Left lung (tissue), 10 donors: ENCODE results near the gene VAC14. TPM values are rescaled to one million over a fixed set of nuclear protein-coding genes. Genes with fewer than 3 reads are reported as not detected.
A peak's percentile ranks its signal among the peaks of the same experiment; 100 is the strongest.
"Not testable (repeated sequence)": the region's sequence is repeated elsewhere in the genome, so short reads cannot be mapped to it uniquely, and the experiment has no call there.

ENCODE experiments used
- ATAC-seq: fragments of 200-7000 bp; cut with Tn5 transposase; one replicate; pipeline ENCODE4 v1.9.1; 2020; ENCODE audit warnings: moderate library complexity
- DNase-seq, 4 donors: peaks; one replicate each; pipeline ENCODE4 v3.0.0-alpha.2; 2013 to 2020
- H3K27ac ChIP-seq, 2 donors: fragments of 200-600 bp; sonication (generic) in 1 of 2; one replicate each; pipeline versions ENCODE4 v1.5.0 to v1.8.0; 2020 to 2021
- H3K27me3 ChIP-seq, 2 donors: fragments of 200-600 bp; sonication (generic) in 1 of 2; one replicate each; pipeline versions ENCODE4 v1.5.0 to v1.8.0; 2020 to 2021
- H3K36me3 ChIP-seq, 2 donors: fragments of 200-600 bp; sonication (generic) in 1 of 2; one replicate each; pipeline versions ENCODE4 v1.5.0 to v1.8.0; 2020 to 2021
- H3K4me1 ChIP-seq, 2 donors: fragments of 200-600 bp; one replicate each; pipeline ENCODE4 v1.8.0; 2021
- H3K4me3 ChIP-seq, 2 donors: fragments of 200-600 bp; sonication (generic) in 1 of 2; one replicate each; pipeline versions ENCODE4 v1.5.0 to v1.8.0; 2020 to 2021; ENCODE audit warnings: mild to moderate bottlenecking in 1 of 2
- H3K9me3 ChIP-seq, 2 donors: fragments of 200-600 bp; sonication (generic) in 1 of 2; one replicate each; pipeline versions ENCODE4 v1.5.0 to v1.8.0; 2020 to 2021
- CTCF ChIP-seq, 2 donors: fragments of 200-600 bp; sonication (generic) in 1 of 2; IDR thresholded peaks; one replicate each; pipeline versions ENCODE4 v1.5.0 to v1.8.0; 2021; ENCODE audit warnings: antibody characterized with exemption in 2 of 2
- intact Hi-C, 2 donors: fragments of 100-400 bp; cut with DNase I; formaldehyde crosslinking; loops; one replicate each; pipeline versions ENCODE4 v1.11.2 to v1.14.2; 2022
- polyA plus RNA-seq, 6 donors: library from polyadenylated mRNA; unstranded; fragments of 120-200 nt; gene quantifications; one replicate each; pipeline ENCODE4 v1.2.1, GENCODE V29; 2013; ENCODE audit not compliant: insufficient read length in 6 of 6
- total RNA-seq, 2 donors: library from RNA; stranded (reverse); fragmentation: NEBNext Ultra II Directional; extraction: Animal tissue kit (Norgen Biotek cat#: 25700); gene quantifications; one replicate each; pipeline ENCODE4 v1.2.1, GENCODE V29; 2021
- donor health status: DM: no; HTN: yes; CAD: no.
- donor health status: DM: no; HTN: no; CAD: no.

VAC14 gene
- total and polyA plus RNA-seq, 8 donors: 22.2 to 53.2 (median 29.2) TPM

DNA sequence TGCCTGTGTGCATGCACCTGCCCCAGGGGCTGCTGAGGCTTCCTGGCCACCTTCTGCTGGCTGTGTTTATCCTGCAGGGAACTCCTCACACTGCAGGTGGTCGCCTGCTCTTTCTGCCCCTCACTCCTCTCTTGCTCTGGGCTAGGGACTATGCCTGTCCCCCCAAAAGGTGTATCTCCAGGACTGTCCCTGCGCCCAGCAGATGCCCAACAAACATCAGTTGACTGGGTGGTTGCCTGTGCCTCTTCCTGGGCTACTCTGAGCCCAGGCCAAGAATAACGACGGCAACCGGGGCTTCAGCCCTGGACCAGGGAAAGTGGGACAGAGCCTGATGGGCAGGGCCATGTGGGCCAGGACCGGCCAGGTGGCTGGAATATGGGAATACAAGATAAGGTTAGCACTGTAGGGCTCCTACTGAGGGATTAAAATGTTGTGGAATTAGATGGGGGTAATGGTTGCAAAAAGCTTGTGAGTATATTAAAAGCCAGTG lies 55.4 kb downstream of the VAC14 start:
- Histone ChIP-seq H3K27ac (peak overlapping the region; percentile 83 to 85), H3K9me3 (peaks cover 0 to 5% of the 10 kb centered on the region in 2 donors), H3K4me1 (peaks cover 49 to 78% of the 10 kb centered on the region in 2 donors), H3K4me3 (no peak overlapping the region), H3K36me3 (peaks cover 0 to 44% of the 10 kb centered on the region in 2 donors), H3K27me3 (no peaks in the 10 kb centered on the region)
- intact Hi-C loops: no loop called here
- DNase-seq: no peak
- ATAC-seq: no peak
- no peak for TF ChIP-seq CTCF (IDR thresholded peaks at IDR 0.05)

DNA sequence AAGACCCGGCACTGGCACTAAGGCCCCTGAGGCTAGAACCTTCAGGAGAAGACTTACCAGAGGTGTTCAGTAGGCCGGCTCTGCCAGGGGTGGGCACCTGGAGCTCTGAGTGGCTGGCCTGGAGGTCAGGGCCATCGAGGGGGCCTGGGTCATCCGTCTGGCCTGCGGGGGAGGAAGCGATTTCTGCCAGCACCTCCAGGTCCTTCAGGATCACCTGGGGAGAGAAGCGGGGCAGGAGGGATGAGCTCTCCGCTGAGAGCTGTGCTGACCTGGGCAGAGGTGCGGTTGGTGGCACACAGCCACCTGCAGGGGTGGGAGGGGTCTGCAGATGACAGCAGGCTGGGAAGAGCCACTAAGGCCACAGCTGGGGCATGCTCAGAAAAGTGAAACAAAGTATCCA lies 56.6 kb downstream of the VAC14 start:
- no peak overlapping the region for H3K4me3 ChIP-seq
- ATAC-seq: no peak
- peak in 1 of 4 donors; percentile 49 for DNase-seq
- no peak for TF ChIP-seq CTCF (IDR thresholded peaks at IDR 0.05)
- H3K36me3 ChIP-seq: peaks cover 0 to 52% of the 10 kb centered on the region in 2 donors
- intact Hi-C loops: no loop called here
- peaks cover 38 to 73% of the 10 kb centered on the region in 2 donors for H3K4me1 ChIP-seq
- H3K27me3 ChIP-seq: no peaks in the 10 kb centered on the region
- H3K9me3 ChIP-seq: peaks cover 0 to 5% of the 10 kb centered on the region in 2 donors
- H3K27ac ChIP-seq: no peak overlapping the region

DNA sequence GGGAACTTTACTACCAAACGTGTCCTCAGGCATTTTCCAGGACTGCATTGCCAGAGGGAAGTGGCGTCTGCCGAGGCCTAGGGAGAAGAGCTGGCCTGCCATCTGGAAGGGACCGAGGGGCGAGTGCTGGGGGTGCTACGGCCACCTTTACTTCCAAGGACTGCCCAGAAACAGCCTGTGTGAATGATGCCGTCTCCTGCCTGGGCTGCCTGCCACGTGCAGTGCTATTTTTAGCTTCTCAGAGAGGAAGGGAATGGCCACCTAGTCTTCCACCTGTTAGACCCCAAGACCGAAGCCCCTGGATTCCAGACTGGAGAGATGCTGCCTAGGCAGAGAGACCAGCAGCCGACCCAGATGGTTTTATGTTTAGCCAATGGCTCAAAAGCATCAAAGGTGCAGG lies 57.2 kb downstream of the VAC14 start:
- no peak for ATAC-seq
- intact Hi-C loops: no loop called here
- H3K36me3 ChIP-seq: peaks cover 0 to 58% of the 10 kb centered on the region in 2 donors

GRCh38 chr16:70742967-70743366 lies 58.0 kb downstream of the VAC14 start:
- peaks cover 41 to 73% of the 10 kb centered on the region in 2 donors for H3K4me1 ChIP-seq
- peaks cover 0 to 55% of the 10 kb centered on the region in 2 donors for H3K36me3 ChIP-seq
- H3K9me3 ChIP-seq, H3K27ac ChIP-seq, ATAC-seq, intact Hi-C loops, DNase-seq, H3K4me3 ChIP-seq, H3K27me3 ChIP-seq: not testable (repeated sequence)

More for the DNA sequence above, 57.2 kb downstream of the VAC14 start:
- H3K27me3 ChIP-seq: no peaks in the 10 kb centered on the region
- TF ChIP-seq CTCF (IDR thresholded peaks at IDR 0.05): no peak
- no peak overlapping the region for H3K27ac ChIP-seq
- H3K9me3 ChIP-seq: peaks cover 0 to 5% of the 10 kb centered on the region in 2 donors
- no peak overlapping the region for H3K4me3 ChIP-seq
- peaks cover 38 to 73% of the 10 kb centered on the region in 2 donors for H3K4me1 ChIP-seq
- DNase-seq: peak in 1 of 4 donors; percentile 24

DNA sequence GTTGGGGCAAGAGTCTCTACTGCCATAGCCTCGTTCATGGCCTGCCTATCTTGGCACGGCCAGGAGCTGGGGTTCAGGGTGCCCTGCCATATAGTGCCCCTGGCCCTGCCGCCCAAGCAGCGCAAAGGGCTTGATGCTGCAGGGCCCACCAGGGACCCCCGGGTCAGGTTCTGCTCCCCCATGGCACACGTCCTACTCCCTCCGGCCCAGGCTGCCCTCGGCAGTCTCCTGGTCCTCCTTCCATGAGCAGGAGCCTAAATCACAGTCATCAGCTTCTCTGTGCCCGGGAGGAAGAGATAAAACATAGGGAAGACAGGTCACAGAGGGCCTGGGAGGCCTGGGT lies 59.2 kb downstream of the VAC14 start:
- Histone ChIP-seq H3K27ac (peak overlapping the region in 1 of 2 donors; percentile 45), H3K9me3 (peaks cover 0 to 5% of the 10 kb centered on the region in 2 donors), H3K4me1 (peaks cover 40 to 73% of the 10 kb centered on the region in 2 donors), H3K27me3 (no peaks in the 10 kb centered on the region), H3K36me3 (peaks cover 0 to 55% of the 10 kb centered on the region in 2 donors), H3K4me3 (no peak overlapping the region)
- TF ChIP-seq CTCF (IDR thresholded peaks at IDR 0.05): no peak
- ATAC-seq (no peak), DNase-seq (peak in 1 of 4 donors; percentile 68)
- intact Hi-C loops: no loop called here
